Natural killer cell treated with Interleukin-12 subunit alpha and Interleukin-12 subunit beta and Interleukin-15 and Interleukin-18, amount 100 ng/mL, for 72 hours (primary cell): ENCODE results near the gene STKLD1. TPM values are rescaled to one million over a fixed set of nuclear protein-coding genes. Genes with fewer than 3 reads are reported as not detected.

Experiments used
- ATAC-seq, 2 donors: fragments of 150-1000 bp; cut with Tn5 transposase in 1 of 2; sonication (Bioruptor Pico), chemical (Tn5 transposase) in 1 of 2; 2 replicates each; pipeline ENCODE4 v1.10.0; 2021
- DNase-seq: peaks from one replicate; pipeline ENCODE4 v3.0.0; 2022; ENCODE audit warnings: low spot score
- H3K27ac Mint-ChIP-seq, 2 donors: 1 replicate in 1 of 2; 2 replicates in 1 of 2; pipeline ENCODE4 v1.8.0; 2022; ENCODE audit warnings: mixed read lengths in 2 of 2, mild to moderate bottlenecking in 1 of 2, moderate library complexity in 1 of 2
- H3K27me3 Mint-ChIP-seq, 2 donors: 1 replicate in 1 of 2; 2 replicates in 1 of 2; pipeline ENCODE4 v1.8.0; 2022; ENCODE audit warnings: mixed read lengths in 2 of 2
- H3K36me3 Mint-ChIP-seq: one replicate; pipeline ENCODE4 v1.8.0; 2022; ENCODE audit warnings: mixed read lengths
- H3K4me1 Mint-ChIP-seq, 2 donors: 1 replicate in 1 of 2; 2 replicates in 1 of 2; pipeline ENCODE4 v1.8.0; 2022; ENCODE audit warnings: low read depth in 2 of 2, mixed read lengths in 2 of 2, mild to moderate bottlenecking in 1 of 2
- H3K4me3 Mint-ChIP-seq: one replicate; pipeline ENCODE4 v1.8.0; 2022; ENCODE audit warnings: mixed read lengths
- H3K9me3 Mint-ChIP-seq: 2 replicates; pipeline ENCODE4 v1.8.0; 2022; ENCODE audit warnings: mixed read lengths
- total RNA-seq, 2 donors: library from RNA; stranded (reverse); gene quantifications; one replicate each; pipeline ENCODE4 v1.2.3, GENCODE V29; 2022

STKLD1 gene
- total RNA-seq, 2 donors from 2014 or later, result 0.19 TPM; not detected in 1

DNA sequence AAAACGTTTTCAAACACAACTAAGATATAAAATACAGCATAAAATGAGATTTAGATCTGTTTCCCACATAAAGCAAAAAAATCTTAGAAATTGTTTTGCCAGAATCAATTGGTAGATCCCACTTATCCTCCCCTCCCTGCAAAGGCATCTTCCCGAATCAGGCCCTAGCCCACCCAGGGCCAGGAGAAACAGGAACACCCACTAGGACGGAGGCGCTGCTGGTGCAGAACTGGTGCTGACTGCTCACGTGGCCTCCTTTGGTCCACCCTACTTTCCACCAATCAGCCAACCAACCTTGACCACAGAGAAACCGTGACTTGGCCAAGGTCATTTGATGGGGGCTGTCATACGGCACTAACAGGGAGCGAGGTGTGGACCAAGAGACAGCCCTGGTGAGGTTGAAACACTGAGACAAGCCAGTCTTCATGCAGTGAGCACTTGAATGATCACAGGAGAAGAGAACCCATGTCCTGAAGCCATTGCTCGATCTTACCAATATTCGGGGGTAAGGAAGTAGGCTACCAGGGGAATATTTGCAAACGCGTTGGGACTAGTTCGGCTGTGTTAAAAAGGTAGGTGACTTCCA is 14.6 kb upstream of the STKLD1 start:
- H3K27me3 Mint-ChIP-seq, result no peaks in the 10 kb centered on the region
- ATAC-seq (no peak), DNase-seq (no peak)
- H3K4me3 Mint-ChIP-seq, result no peak overlapping the region
- H3K9me3 Mint-ChIP-seq, result no peaks in the 10 kb centered on the region
- H3K27ac Mint-ChIP-seq, result peak overlapping the region; percentile 46 to 71
- H3K36me3 Mint-ChIP-seq, result peaks cover 30% of the 10 kb centered on the region
- peaks cover 45 to 52% of the 10 kb centered on the region in 2 donors for H3K4me1 Mint-ChIP-seq

DNA sequence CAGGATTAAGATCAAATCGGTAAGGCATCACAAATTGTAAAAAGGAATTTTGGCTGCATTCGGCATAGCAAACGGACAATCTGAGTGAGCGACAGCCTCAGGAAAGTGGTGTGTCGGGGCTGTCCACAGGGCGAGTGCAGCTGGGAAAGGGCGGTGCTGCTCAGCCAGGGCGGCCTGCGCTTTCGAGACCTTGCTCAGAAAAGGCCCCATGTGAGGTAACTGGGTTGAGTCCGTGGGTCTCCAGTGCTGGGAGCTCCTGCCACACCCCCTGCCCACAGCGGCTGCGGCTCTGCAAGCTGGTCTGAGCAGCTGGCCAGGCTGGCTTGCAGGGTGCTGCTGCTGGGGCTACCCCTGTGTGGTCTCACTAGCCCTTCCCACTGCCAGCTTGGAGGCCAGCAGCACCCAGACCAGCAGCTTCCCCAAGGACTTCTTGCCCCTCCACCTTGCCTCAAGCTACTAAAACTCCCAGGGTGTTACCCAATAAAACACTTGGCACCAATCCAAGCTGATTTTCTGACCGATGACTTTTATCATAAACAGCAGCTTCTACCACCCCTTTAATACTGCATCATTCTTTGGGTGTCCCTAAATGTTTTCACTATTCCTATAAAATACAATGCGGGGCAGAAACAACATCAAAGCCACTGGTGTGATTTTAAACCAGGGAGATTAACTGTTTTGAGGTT is 13.7 kb upstream of the STKLD1 start:
- Mint-ChIP-seq H3K4me1 (peaks cover 44 to 53% of the 10 kb centered on the region in 2 donors), H3K4me3 (no peak overlapping the region), H3K9me3 (no peaks in the 10 kb centered on the region), H3K27me3 (no peaks in the 10 kb centered on the region), H3K27ac (peak overlapping the region; percentile 46 to 71), H3K36me3 (peaks cover 30% of the 10 kb centered on the region)
- DNase-seq, result no peak
- no peak for ATAC-seq

DNA sequence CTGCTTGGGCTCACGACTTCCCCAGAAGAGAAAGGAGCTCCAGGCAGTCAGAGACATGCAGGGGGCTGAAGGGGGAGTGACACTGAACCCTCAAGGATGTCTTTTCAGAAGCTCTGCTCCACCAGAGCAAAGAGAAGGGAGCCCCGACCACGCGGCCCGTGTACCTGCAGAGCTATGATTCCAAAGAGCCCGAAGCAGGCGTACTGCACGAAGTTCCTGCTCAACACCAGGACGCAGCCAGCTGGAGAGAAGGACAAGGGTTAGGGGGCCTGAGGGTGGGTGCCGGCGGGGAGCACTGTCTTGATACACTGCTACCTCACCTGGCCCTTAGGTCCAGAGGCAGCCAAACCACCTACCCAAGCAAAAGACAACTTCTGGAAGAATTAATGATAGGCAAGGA is 9.7 kb upstream of the STKLD1 start:
- Mint-ChIP-seq H3K9me3 (no peaks in the 10 kb centered on the region), H3K27me3 (no peaks in the 10 kb centered on the region), H3K4me1 (peaks cover 57 to 64% of the 10 kb centered on the region in 2 donors), H3K36me3 (peaks cover 46% of the 10 kb centered on the region), H3K27ac (peak overlapping the region in 1 of 2 donors; percentile 37), H3K4me3 (no peak overlapping the region)
- no peak for DNase-seq
- no peak for ATAC-seq

DNA sequence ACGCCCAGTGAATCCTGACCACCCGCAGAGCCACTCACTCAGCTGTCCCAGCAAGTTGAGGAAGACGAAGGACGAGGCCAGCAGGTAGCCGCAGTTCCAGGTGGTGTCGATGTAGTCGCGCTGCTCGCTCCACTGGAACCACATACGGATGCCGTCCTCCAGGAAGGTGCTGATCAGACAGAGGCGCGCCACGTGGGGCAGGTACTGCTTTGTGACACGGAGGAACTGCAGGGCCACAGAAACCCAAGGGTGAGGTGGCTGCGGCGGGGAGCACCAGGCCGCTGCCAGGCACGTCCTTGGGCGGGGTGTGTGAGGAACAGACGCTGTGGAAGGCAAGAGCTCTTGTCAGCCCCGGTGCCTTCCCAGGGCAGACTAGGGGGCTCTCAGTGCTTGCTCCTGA is 8.9 kb upstream of the STKLD1 start:
- Mint-ChIP-seq H3K27ac (peak overlapping the region in 1 of 2 donors; percentile 61), H3K4me3 (no peak overlapping the region), H3K4me1 (peaks cover 57 to 65% of the 10 kb centered on the region in 2 donors), H3K27me3 (no peaks in the 10 kb centered on the region), H3K36me3 (peaks cover 41% of the 10 kb centered on the region), H3K9me3 (no peaks in the 10 kb centered on the region)
- DNase-seq (no peak), ATAC-seq (no peak)

DNA sequence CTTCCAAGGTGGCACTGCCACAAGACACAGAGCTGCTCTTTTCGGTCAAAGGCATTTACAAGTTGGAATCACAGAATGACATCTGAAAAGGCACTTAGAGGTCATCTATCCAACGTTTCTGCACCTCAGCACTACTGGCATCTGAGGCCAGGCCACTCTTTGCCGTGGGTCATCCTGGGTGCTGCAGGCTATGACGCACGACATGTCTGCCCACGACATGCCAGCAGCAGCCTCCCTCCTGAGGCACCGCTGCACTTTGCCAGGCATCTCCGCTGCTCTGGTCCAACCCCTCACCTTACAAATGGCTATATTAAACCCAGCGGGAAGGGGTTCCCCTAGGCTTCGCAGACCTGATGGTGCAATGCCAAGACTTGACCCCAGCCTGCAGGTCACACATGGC is 8.4 kb upstream of the STKLD1 start:
- Mint-ChIP-seq H3K4me3 (peak overlapping the region; percentile 89), H3K27me3 (no peaks in the 10 kb centered on the region), H3K9me3 (no peaks in the 10 kb centered on the region), H3K4me1 (peaks cover 61 to 70% of the 10 kb centered on the region in 2 donors), H3K27ac (peak overlapping the region; percentile 96 to 99), H3K36me3 (peaks cover 45% of the 10 kb centered on the region)
- DNase-seq (no peak), ATAC-seq (no peak)

DNA sequence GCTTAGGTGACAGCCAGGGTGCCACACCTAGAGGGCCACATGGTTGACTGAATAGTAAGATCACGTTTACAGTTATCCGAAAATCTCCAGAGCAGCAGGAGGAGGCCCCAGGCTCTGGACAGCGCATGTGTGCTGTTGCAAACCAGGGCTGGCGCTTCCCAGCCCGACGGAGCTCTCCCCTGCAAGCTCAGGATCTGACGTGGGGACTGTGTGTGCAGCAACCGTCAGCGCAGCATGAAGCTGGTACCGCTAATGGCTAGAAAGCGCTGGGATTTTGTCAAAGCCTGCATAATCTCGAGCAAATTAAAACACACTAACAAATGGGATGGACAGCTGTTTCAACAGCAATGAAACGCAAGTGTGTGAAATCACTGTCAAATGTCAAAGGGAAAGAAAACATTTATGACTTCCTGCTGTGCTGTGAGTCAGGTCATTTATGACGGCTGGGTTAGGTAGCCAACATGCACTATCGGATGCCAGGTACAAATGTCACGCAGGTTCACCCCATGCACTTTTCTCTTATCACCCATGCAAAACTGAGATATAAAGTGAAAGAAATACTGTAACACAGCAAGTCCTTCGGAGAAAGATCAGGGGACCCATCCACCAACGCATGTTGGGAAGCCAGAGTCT is 7.8 kb upstream of the STKLD1 start:
- H3K9me3 Mint-ChIP-seq, result no peaks in the 10 kb centered on the region
- peaks cover 61 to 71% of the 10 kb centered on the region in 2 donors for H3K4me1 Mint-ChIP-seq
- H3K36me3 Mint-ChIP-seq, result peaks cover 44% of the 10 kb centered on the region

DNA sequence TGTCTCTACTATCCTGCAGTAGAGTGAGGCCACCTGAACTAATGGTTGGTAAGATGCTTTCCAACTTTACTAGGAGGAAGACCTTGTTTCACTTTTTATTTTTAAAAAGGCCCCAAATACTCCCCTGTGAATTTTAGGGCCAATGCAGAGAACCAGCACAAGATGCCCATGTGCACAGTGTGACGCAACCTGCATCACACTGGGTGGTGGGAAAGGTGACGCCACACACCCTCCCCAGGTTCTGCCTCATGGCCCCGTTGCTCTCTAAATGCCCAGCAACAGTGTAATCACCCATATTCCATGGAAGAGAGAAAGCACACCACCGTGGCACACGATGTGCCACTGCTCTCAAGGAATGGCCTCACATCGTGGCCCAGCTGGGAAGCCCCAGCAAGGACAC is 6.7 kb upstream of the STKLD1 start:
- Mint-ChIP-seq H3K27ac (peak overlapping the region; percentile 96 to 99), H3K4me1 (peaks cover 52 to 62% of the 10 kb centered on the region in 2 donors)
- no peak for ATAC-seq

More for the DNA sequence above, 7.8 kb upstream of the STKLD1 start:
- peak overlapping the region; percentile 96 to 99 for H3K27ac Mint-ChIP-seq
- ATAC-seq (no peak), DNase-seq (no peak)
- no peaks in the 10 kb centered on the region for H3K27me3 Mint-ChIP-seq
- peak overlapping the region; percentile 89 for H3K4me3 Mint-ChIP-seq

DNA sequence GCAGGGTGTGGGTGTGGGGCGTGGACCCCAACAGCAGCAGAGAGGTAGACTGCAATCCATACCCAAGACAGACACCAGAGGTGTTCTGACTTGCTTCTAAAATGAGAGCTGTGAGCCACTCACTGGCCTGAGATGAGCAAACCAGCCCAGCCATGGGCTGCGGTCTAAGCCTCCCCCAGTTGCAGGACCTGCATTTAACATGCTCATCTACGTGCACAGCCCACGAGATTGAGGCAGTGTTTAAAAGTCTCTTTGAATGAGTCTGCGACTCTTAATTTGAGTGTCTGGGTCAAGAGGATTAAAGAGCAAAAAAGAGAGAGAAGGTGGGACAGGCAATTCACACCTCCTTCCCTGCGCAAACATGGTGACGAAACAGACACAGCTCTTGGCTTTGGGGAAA is 6.2 kb upstream of the STKLD1 start:
- no peaks in the 10 kb centered on the region for H3K9me3 Mint-ChIP-seq
- H3K36me3 Mint-ChIP-seq, result peaks cover 41% of the 10 kb centered on the region
- ATAC-seq (peak in 1 of 2 donors; percentile 73), DNase-seq (no peak)
- H3K4me1 Mint-ChIP-seq, result peaks cover 57 to 62% of the 10 kb centered on the region in 2 donors
- peak overlapping the region; percentile 96 to 99 for H3K27ac Mint-ChIP-seq
- H3K4me3 Mint-ChIP-seq, result peak overlapping the region; percentile 89
- H3K27me3 Mint-ChIP-seq, result no peaks in the 10 kb centered on the region

More for the DNA sequence above, 6.7 kb upstream of the STKLD1 start:
- Mint-ChIP-seq H3K9me3 (no peaks in the 10 kb centered on the region), H3K27me3 (no peaks in the 10 kb centered on the region), H3K36me3 (peaks cover 37% of the 10 kb centered on the region), H3K4me3 (peak overlapping the region; percentile 89)
- DNase-seq, result no peak

DNA sequence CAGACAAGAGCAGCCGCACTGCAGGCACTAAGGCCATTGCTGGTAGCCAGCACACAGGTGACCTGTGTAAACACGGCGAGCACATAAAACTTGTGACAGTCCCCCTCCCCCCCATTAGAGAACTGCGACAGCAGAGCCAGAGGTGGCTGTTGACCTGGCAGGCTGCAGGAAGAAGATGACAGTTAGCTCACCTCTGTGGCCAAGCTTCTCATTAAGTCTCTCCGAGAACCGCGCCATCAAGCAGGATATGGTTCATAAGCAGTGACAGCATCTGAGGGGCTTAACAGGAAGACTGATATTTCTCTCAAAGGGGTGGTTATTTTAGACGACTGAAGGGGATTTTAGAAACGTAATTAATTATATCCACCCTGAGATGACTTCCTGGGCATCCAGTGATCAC is 5.5 kb upstream of the STKLD1 start:
- ATAC-seq, result peak in 1 of 2 donors; percentile 59
- H3K36me3 Mint-ChIP-seq, result peaks cover 36% of the 10 kb centered on the region

DNA sequence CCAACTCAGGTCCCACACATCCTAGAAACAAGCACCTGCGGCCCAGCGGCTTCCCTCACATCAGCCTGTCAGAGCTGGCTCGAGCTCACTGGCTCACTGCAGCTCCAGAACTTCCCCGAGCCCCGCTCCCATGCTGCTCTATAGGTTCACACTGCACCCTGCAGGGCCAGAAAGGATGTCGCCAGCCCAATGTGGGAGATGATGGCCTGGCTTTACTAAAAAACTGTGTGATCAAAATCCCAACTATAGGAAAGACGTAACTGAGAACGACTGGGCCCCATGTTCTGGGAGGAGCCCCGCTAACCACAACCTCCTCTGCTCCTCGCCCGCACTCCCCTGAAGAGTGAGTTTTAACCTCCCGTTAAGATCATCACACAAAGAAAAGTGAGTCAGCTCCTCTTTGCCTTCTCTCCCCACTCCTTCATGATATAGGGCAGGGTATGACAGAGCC is 4.9 kb upstream of the STKLD1 start:
- Mint-ChIP-seq H3K36me3 (peaks cover 30% of the 10 kb centered on the region), H3K4me3 (peak overlapping the region; percentile 89), H3K27ac (peak overlapping the region; percentile 96 to 99), H3K4me1 (peaks cover 59 to 62% of the 10 kb centered on the region in 2 donors), H3K9me3 (no peaks in the 10 kb centered on the region), H3K27me3 (no peaks in the 10 kb centered on the region)
- DNase-seq, result peak; percentile 79
- peak; percentile 52 to 67 for ATAC-seq

More for the DNA sequence above, 5.5 kb upstream of the STKLD1 start:
- no peaks in the 10 kb centered on the region for H3K27me3 Mint-ChIP-seq
- H3K4me3 Mint-ChIP-seq, result peak overlapping the region; percentile 89
- no peak for DNase-seq
- peak overlapping the region; percentile 96 to 99 for H3K27ac Mint-ChIP-seq
- no peaks in the 10 kb centered on the region for H3K9me3 Mint-ChIP-seq
- peaks cover 59 to 62% of the 10 kb centered on the region in 2 donors for H3K4me1 Mint-ChIP-seq

DNA sequence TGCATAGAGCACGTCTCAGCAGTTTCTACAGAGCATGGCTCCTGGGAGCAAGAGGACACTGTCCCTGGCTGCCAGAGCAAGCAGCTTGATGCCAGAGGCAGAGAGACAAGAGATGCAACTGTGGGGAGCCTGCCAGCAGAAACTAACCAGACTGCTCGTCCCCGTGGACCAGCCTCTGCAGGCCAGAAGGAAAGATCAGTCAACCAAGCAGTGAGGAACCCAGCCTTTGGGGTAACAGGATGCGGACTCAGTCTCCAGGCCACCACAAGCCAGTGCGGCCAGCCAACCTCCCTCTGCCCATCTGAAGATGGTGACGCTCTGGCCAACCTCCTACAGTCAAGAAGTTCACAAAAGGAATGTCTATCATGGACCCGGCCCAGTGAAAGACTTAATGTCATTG is 4.0 kb upstream of the STKLD1 start:
- ATAC-seq, result no peak

DNA sequence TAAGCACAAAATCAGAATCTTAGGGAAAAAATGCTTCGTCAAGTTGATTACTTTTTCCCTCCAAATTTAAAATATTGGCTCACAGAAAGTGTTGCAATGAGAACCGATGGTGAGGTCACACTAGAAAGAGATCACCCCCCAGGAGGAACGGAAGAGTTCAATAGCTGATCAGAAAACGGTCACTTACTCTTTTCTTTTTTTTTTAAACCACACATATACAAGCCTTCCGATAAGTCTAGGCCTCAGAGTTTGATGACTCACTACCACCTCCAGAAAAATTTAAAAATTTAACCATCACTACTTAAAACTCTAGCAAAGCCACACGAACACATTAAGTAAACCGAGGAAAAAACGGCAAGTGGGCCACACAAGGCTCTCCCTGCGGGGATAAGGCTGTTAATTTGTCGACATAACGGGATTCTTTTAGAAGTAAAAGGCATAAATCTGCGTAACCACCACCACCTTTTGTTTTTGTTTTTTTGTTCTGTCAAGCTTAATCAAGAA is 1.5 kb upstream of the STKLD1 start:
- peak overlapping the region; percentile 96 to 99 for H3K27ac Mint-ChIP-seq
- peaks cover 36 to 41% of the 10 kb centered on the region in 2 donors for H3K4me1 Mint-ChIP-seq
- DNase-seq (peak; percentile 79), ATAC-seq (peak; percentile 25 to 68)
- H3K4me3 Mint-ChIP-seq, result peak overlapping the region; percentile 89
- H3K36me3 Mint-ChIP-seq, result peaks cover 21% of the 10 kb centered on the region
- no peaks in the 10 kb centered on the region for H3K27me3 Mint-ChIP-seq
- H3K9me3 Mint-ChIP-seq, result no peaks in the 10 kb centered on the region

More for the DNA sequence above, 4.0 kb upstream of the STKLD1 start:
- Mint-ChIP-seq H3K27ac (peak overlapping the region; percentile 96 to 99), H3K27me3 (no peaks in the 10 kb centered on the region), H3K4me1 (peaks cover 59% of the 10 kb centered on the region in 2 donors), H3K4me3 (peak overlapping the region; percentile 89), H3K9me3 (no peaks in the 10 kb centered on the region), H3K36me3 (peaks cover 30% of the 10 kb centered on the region)
- no peak for DNase-seq

DNA sequence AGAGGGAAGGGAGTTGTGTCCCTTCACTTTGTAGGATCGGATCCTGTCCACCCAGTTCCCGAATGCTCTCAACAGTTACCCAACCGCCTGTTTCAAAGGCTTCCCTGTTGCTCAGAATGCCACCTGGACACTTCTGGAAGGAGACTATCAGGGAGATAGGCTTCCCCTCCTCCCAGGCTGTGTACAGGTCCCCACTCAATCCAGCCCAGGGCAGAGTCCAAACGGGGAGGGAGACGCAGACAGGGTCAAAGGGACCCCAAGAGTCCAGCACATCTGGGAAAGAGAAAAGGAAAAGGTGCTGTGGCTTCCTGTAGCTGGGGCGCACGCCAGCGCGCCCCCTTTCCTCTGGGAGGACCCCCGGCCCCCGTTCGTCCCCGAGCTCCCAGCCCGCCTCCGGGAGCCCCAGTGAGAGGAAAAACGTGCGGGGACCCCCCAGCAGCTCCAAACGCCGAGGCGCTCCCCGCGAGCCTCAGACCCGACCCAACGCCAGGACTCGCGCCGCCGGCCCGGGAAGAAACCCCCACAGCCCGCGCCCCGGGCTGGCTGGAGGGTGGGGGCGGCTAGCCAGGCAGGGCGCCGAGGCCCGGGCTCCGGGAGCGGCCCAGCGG is 946 bp upstream of the STKLD1 start:
- DNase-seq (no peak), ATAC-seq (no peak)
- peaks cover 31 to 35% of the 10 kb centered on the region in 2 donors for H3K4me1 Mint-ChIP-seq
- peak overlapping the region; percentile 96 to 99 for H3K27ac Mint-ChIP-seq
- peaks cover 15% of the 10 kb centered on the region for H3K36me3 Mint-ChIP-seq
- H3K27me3 Mint-ChIP-seq, result no peaks in the 10 kb centered on the region
- H3K4me3 Mint-ChIP-seq, result peak overlapping the region; percentile 89
- no peaks in the 10 kb centered on the region for H3K9me3 Mint-ChIP-seq
